NT2/D1 (cell line): Measurements from ENCODE around the gene UBE4A.

Experiments used
- DNase-seq: peaks from one replicate; pipeline ENCODE4 v3.0.0-alpha.2; 2011; ENCODE audit warnings: low read depth, low spot score
- H3K27me3 ChIP-seq: 2 replicates; pipeline ENCODE4 v1.6.0; 2011; ENCODE audit warnings: mild to moderate bottlenecking; ENCODE audit not compliant: insufficient read length, insufficient read depth
- H3K36me3 ChIP-seq: 2 replicates; pipeline ENCODE4 v1.6.1; 2011; ENCODE audit warnings: mild to moderate bottlenecking, low read length, mixed read lengths; ENCODE audit not compliant: insufficient read depth, insufficient read length
- H3K4me1 ChIP-seq: 2 replicates; pipeline ENCODE4 v1.5.1; 2011; ENCODE audit not compliant: insufficient read depth, insufficient read length
- H3K4me3 ChIP-seq: 2 replicates; pipeline ENCODE4 v1.5.1; 2011; ENCODE audit warnings: low read depth; ENCODE audit not compliant: insufficient read length
- H3K9ac ChIP-seq: 2 replicates; pipeline ENCODE4 v1.6.0; 2011; ENCODE audit warnings: low read depth; ENCODE audit not compliant: insufficient read length
- H3K9me3 ChIP-seq: 2 replicates; pipeline ENCODE4 v1.5.1; 2011; ENCODE audit warnings: mild to moderate bottlenecking, low read length; ENCODE audit not compliant: insufficient read depth
- SUZ12 ChIP-seq: IDR thresholded peaks from 2 replicates; pipeline ENCODE4 v1.6.1; 2011; ENCODE audit not compliant: insufficient read length, insufficient read depth; ENCODE audit errors: extremely low read depth
- YY1 ChIP-seq: IDR thresholded peaks from 2 replicates; pipeline ENCODE4 v1.6.1; 2011; ENCODE audit not compliant: insufficient read length, insufficient read depth
- ZNF274 ChIP-seq: IDR thresholded peaks from 2 replicates; pipeline ENCODE4 v1.6.1; 2011; ENCODE audit warnings: mild to moderate bottlenecking, low read depth, low read length

Gene UBE4A

DNA sequence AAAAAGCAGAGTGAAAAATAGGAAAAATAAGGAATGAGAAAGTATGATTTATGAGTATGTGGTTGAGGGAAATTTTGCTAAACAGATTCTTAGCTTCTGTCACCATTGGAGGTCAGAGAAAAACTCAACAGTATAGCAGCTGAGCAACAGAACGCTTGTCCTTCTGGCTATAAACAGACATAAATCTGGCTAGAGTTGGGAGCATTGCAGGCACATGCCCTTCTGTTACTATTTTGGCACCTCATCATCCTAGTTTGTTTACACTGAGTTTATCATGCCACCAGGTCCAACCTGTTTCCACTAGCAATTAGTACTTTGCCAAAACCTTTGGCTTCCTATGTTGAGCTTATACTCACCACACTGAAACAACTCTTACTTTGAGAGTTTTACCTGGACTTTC, 6.9 kb downstream of the UBE4A start:
- Histone ChIP-seq H3K27me3 (no peaks in the 10 kb centered on the region), H3K9ac (no peak overlapping the region), H3K4me3 (no peak overlapping the region), H3K9me3 (no peaks in the 10 kb centered on the region), H3K4me1 (no peaks in the 10 kb centered on the region), H3K36me3 (peaks cover 43% of the 10 kb centered on the region)
- no peak for DNase-seq
- TF ChIP-seq ZNF274 (no peak), SUZ12 (no peak), YY1 (no peak)

DNA sequence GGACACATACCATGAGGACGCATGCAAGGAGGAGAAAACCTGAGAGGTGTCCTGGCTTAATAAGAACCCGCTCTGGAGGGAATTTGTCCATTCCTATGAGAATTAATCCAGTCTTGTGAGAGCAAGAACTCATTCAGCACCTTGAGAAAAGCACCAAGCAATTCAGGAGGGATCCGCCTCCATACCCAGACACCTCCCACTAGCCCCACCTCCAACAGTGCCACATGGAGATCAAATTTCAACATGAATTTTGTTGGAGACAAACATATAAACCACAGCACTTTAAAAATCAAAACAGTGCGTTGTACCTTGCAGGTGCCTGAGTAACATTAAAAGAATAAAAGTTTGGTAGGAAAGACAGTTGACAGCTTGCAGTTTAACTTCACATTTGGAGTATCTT, 11.4 kb downstream of the UBE4A start:
- H3K27me3 ChIP-seq = no peaks in the 10 kb centered on the region
- H3K9ac ChIP-seq = no peak overlapping the region
- no peak for TF ChIP-seq SUZ12
- no peak for TF ChIP-seq ZNF274
- no peak for TF ChIP-seq YY1
- DNase-seq = no peak
- no peak overlapping the region for H3K4me3 ChIP-seq
- H3K36me3 ChIP-seq = peaks cover 71% of the 10 kb centered on the region
- H3K9me3 ChIP-seq = no peaks in the 10 kb centered on the region
- no peaks in the 10 kb centered on the region for H3K4me1 ChIP-seq

DNA sequence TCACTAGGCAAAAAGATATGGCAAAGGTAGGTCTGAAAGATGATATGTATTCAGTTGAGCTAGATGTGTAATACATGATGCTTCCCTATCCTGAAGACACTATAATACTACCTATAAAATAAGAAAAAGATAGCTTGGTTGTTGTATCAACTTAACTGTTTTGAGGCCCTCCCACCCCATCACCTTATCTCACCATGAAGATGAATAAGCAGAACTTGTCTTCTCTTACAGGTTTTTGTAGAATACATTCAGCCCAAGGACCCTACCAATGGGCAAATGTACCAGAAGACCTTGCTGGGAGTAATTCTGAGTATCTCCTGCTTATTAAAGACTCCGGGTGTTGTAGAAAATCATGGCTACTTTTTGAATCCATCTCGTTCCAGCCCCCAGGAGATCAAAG, 13.9 kb downstream of the UBE4A start:
- no peak for DNase-seq
- no peak for TF ChIP-seq SUZ12
- TF ChIP-seq ZNF274 = no peak
- no peak for TF ChIP-seq YY1
- Histone ChIP-seq H3K36me3 (peaks cover 75% of the 10 kb centered on the region), H3K27me3 (no peaks in the 10 kb centered on the region), H3K4me3 (no peak overlapping the region), H3K4me1 (no peaks in the 10 kb centered on the region), H3K9ac (no peak overlapping the region), H3K9me3 (no peaks in the 10 kb centered on the region)

DNA sequence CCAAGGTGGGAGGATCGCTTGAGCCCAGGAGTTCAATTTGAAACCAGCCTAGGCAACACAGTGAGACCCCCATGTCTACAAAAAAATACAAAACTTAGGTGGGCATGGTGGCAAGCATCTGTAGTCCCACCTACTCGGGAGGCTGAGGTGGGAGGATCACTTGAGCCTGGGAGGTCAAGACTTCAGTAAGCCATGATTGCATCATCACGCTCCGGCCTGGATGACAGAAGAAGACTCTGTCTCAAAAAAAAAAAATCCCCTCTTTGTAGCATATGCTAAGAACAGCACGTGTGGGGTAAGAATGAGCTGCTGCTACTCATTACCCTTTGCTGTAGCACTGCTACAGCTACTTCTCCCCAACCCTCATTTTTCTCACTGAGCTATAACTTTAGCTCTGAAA, 14.5 kb downstream of the UBE4A start:
- H3K9me3 ChIP-seq = no peaks in the 10 kb centered on the region
- no peak for DNase-seq
- TF ChIP-seq ZNF274 (no peak), YY1 (no peak), SUZ12 (no peak)
- H3K27me3 ChIP-seq = no peaks in the 10 kb centered on the region
- peaks cover 73% of the 10 kb centered on the region for H3K36me3 ChIP-seq
- H3K9ac ChIP-seq = no peak overlapping the region
- no peak overlapping the region for H3K4me3 ChIP-seq
- H3K4me1 ChIP-seq = no peaks in the 10 kb centered on the region

DNA sequence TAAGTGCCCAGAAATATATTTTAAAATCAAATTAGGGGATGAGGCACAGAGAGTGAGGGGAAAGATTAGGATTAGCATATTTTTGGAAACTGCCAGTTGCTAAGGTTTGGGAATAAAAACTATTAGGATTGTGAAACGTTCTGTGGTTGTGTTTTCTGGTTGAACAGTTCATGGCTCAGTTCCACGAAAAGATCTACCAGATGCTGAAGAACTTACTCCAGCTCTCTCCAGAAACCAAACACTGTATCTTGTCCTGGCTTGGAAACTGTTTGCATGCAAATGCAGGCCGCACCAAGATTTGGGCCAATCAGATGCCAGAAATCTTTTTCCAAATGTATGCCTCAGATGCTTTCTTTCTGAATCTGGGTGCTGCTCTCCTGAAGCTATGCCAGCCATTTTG, 15.3 kb downstream of the UBE4A start:
- H3K27me3 ChIP-seq = no peaks in the 10 kb centered on the region
- TF ChIP-seq ZNF274 (no peak), YY1 (no peak), SUZ12 (no peak)
- no peak overlapping the region for H3K4me3 ChIP-seq
- H3K9me3 ChIP-seq = no peaks in the 10 kb centered on the region
- H3K36me3 ChIP-seq = peaks cover 70% of the 10 kb centered on the region
- no peak overlapping the region for H3K9ac ChIP-seq
- no peak for DNase-seq
- no peaks in the 10 kb centered on the region for H3K4me1 ChIP-seq

DNA sequence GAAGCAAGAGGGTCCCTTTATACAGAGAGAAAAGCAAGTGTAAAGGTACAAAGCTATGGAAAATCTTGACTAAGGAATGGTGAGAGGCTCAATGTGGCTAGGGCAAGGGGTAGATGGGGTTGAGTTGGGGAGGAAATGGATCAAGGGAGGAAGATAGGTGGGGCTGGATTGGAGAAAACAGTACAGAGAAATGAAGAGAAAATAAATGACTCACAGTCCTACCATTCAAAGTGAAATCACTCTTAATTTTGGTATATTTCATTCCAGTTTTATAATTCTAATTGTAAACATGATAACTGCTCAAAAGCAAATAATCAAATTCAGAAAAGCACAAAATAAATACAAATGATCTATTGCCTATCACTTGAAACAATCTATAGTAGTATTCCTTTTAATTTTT, 16.6 kb downstream of the UBE4A start:
- no peaks in the 10 kb centered on the region for H3K9me3 ChIP-seq

DNA sequence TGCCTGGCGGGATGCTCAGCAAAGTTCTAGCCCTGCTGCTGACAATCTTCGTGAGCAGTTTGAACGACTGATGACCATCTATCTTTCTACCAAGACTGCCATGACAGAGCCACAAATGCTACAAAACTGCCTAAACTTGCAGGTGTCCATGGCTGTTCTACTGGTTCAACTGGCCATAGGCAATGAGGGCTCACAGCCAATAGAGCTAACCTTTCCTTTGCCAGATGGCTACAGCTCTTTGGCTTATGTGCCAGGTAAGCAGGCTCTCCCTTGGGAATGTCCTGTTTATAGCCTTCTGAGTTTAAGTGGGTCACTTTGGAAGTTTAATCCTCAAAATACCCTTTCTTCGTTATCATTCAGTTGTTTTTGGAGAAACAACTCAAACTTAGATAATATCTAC, 20.1 kb downstream of the UBE4A start:
- H3K4me1 ChIP-seq = no peaks in the 10 kb centered on the region
- H3K9ac ChIP-seq = no peak overlapping the region
- H3K27me3 ChIP-seq = no peaks in the 10 kb centered on the region
- H3K4me3 ChIP-seq = no peak overlapping the region
- no peaks in the 10 kb centered on the region for H3K9me3 ChIP-seq
- peaks cover 73% of the 10 kb centered on the region for H3K36me3 ChIP-seq
- no peak for DNase-seq
- TF ChIP-seq YY1 (no peak), ZNF274 (no peak), SUZ12 (no peak)

More for the DNA sequence above, 16.6 kb downstream of the UBE4A start:
- H3K9ac ChIP-seq = no peak overlapping the region
- H3K4me1 ChIP-seq = no peaks in the 10 kb centered on the region
- no peak for TF ChIP-seq ZNF274
- TF ChIP-seq SUZ12 = no peak
- no peaks in the 10 kb centered on the region for H3K27me3 ChIP-seq
- no peak overlapping the region for H3K4me3 ChIP-seq
- H3K36me3 ChIP-seq = peaks cover 74% of the 10 kb centered on the region
- no peak for DNase-seq

DNA sequence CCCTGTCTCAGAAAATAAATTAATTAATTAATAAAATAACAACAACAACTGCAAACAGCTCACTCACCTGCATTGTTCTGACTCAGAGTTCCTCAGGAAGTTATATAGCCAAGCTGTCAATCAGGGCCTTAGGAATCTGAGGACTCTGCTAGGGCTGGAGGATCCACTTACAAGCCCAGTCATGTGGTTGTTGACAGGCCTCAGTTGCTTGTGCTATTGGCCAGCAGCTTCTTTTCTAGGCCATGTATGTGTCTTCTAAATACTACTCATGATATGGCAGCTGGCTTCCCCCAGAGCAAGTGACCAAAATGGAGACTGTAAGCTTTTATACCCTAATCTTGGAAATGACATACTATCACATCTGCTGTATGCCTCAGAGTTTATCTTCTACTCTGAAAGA, 21.2 kb downstream of the UBE4A start:
- peaks cover 74% of the 10 kb centered on the region for H3K36me3 ChIP-seq
- no peak for DNase-seq

More for the DNA sequence above, 21.2 kb downstream of the UBE4A start:
- no peak for TF ChIP-seq YY1
- TF ChIP-seq ZNF274 = no peak
- TF ChIP-seq SUZ12 = no peak
- no peaks in the 10 kb centered on the region for H3K27me3 ChIP-seq
- H3K9me3 ChIP-seq = no peaks in the 10 kb centered on the region
- H3K4me1 ChIP-seq = no peaks in the 10 kb centered on the region
- no peak overlapping the region for H3K4me3 ChIP-seq
- no peak overlapping the region for H3K9ac ChIP-seq
